LNCAP (cell line): Measurements from ENCODE around the gene DHDH.

Experiments
- TF ChIP-seq, protein P1 (sequence below): fragments of 450-650 bp; IDR thresholded peaks from 2 replicates; pipeline ENCODE4 v1.5.1; 2017; ENCODE audit warnings: mild to moderate bottlenecking

DHDH gene

DNA sequence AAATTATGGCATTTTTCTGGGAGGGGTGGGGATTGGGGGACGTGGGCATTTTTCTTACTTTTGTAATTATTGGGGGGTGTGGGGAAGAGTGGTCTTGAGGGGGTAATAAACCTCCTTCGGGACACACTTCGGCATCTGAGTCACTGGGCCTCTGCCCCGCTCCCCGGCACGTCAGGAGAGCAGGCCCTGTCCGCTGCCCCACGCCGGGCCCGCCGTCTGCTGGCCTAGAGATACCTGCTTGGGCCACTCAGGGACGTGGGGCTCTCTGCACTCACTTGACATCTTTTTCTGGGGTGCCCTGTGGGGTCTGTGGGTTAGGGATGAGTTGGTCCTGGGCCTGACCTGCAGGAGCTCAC is 28.2 kb downstream of the DHDH start:
- TF ChIP-seq, protein P1, sequence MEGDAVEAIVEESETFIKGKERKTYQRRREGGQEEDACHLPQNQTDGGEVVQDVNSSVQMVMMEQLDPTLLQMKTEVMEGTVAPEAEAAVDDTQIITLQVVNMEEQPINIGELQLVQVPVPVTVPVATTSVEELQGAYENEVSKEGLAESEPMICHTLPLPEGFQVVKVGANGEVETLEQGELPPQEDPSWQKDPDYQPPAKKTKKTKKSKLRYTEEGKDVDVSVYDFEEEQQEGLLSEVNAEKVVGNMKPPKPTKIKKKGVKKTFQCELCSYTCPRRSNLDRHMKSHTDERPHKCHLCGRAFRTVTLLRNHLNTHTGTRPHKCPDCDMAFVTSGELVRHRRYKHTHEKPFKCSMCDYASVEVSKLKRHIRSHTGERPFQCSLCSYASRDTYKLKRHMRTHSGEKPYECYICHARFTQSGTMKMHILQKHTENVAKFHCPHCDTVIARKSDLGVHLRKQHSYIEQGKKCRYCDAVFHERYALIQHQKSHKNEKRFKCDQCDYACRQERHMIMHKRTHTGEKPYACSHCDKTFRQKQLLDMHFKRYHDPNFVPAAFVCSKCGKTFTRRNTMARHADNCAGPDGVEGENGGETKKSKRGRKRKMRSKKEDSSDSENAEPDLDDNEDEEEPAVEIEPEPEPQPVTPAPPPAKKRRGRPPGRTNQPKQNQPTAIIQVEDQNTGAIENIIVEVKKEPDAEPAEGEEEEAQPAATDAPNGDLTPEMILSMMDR, result no peak

DNA sequence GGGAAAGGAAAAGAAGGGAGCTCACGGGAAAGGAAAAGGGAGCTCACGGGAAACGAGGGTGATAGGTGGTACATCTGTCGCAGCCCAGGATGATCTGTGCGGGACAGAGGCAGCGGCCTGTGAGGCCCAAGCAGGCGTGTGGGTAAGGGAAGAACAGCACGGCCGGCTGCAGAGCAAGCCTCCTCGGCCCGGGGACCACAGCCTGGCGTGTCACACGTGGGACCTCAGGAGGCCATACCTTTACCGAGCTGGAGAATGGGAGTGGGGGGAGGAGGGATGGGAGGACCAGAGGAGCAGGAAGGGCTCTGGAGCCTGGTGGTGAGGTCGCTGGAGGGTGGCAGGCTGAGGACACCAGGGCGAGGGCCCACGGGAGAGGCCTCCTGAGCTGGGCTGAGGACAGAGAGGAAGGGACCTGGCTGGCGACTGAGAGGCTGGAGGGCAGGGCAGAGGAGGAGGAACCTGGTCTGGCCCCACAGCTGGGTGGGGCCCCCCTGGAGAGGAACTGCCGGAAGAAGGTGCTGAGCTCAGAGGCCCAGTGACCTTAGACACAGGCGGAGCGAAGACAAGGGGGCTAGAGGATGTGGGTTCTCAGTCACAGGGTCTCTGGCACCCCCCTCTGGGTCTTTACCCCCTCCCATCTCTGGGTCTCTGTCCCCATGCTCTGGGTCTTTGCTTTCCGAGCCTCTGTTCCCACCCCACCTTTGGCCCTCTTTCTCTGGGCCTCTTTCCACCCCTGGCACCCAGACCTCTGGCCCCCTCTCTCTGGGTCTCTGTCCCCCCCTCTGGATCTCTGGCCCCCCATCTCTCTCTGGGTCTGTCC is 28.7 kb downstream of the DHDH start:
- TF ChIP-seq, protein P1, result no peak

GRCh38 chr19:48962849-48963165 is 29.3 kb downstream of the DHDH start:
- TF ChIP-seq, protein P1, result no peak

- TF ChIP-seq, protein P1, result no peak
Measured at GRCh38 chr19:48963371-48964204, 30.1 kb downstream of the DHDH start.

DNA sequence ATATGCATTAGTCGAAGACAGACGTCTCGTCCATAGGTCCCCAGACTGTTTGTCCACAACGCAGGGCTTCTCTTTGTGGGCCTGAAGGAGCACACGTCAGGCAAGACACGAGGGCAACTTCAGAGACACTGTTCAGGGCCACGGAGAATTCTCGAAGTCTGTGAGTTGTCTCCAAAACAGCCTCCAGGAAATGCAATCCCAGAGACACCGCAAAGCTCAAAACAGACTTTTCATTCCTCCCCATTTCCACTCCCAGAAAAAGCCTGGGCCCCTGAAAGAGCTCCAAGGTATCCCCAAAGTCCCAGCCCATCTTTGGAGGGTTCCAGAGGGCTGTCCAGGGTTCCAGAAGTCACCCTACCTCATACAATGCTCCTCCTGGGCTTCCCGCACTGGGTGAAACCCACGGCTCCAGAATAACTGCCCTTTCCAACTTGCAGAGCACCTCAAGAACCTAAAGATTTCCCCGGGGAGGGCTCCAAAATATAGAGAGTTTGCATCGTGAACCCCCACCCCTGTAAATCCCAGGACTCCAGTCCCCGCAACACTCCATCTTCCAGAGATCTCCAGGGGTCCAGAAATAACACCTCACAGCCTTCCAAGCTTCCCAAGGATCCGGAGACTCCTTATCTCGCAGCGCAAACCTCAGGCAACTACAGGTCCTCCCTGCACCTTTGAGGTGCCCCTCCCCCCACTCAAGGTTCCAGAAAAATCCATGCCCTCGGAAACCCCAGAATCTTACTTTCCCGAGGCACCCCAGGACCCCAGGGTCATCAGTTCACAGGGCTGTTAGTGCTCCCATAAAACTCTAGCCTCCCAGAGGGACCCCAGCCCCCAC is 30.9 kb downstream of the DHDH start:
- TF ChIP-seq, protein P1, result no peak

DNA sequence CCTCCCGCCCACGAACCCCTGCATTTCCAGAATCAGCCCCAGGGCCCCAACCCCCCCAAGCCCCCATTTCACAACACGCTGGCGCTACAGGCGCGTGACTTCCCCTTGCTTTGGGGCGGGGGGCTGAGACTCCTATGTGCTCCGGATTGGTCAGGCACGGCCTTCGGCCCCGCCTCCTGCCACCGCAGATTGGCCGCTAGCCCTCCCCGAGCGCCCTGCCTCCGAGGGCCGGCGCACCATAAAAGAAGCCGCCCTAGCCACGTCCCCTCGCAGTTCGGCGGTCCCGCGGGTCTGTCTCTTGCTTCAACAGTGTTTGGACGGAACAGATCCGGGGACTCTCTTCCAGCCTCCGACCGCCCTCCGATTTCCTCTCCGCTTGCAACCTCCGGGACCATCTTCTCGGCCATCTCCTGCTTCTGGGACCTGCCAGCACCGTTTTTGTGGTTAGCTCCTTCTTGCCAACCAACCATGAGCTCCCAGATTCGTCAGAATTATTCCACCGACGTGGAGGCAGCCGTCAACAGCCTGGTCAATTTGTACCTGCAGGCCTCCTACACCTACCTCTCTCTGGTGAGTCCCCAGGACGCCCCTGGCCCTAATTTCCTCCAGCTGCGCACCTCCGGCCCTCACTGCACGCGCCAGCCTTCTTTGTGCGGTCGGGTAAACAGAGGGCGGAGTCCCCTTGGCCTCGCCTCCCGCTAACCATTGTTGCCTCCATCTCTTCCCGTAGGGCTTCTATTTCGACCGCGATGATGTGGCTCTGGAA is 31.7 kb downstream of the DHDH start, which contains the start of gene FTL:
TSS of gene FTL (plus strand) at position 270 of the 766 bp plus-strand sequence. CDS start at position 469, 199 bp downstream.
- TF ChIP-seq, protein P1, result no peak
